Osteoblast (primary cell): ENCODE results near the gene FRAT1. TPM values are rescaled to one million over a fixed set of nuclear protein-coding genes. Genes with fewer than 3 reads are reported as not detected.

Experiments used
- DNase-seq: peaks from one replicate; pipeline ENCODE4 v3.0.0; 2011; ENCODE audit warnings: low spot score, mixed read lengths; ENCODE audit not compliant: insufficient read length; ENCODE audit errors: missing footprints
- H2AFZ ChIP-seq: 2 replicates; pipeline ENCODE4 v1.6.0; 2011; ENCODE audit warnings: mild to moderate bottlenecking, low read length
- H3K27ac ChIP-seq: 2 replicates; pipeline ENCODE4 v1.5.1; 2011; ENCODE audit warnings: mild to moderate bottlenecking, low read depth, low read length, moderate library complexity
- H3K27me3 ChIP-seq: 2 replicates; pipeline ENCODE4 v1.6.0; 2012; ENCODE audit warnings: mild to moderate bottlenecking, control low read depth, inconsistent platforms, low read length, moderate library complexity; ENCODE audit not compliant: insufficient read depth
- H3K36me3 ChIP-seq: 2 replicates; pipeline ENCODE4 v1.5.1; 2011; ENCODE audit warnings: mild to moderate bottlenecking, low read length, control low read depth, moderate library complexity; ENCODE audit not compliant: insufficient read depth
- H3K4me1 ChIP-seq: 2 replicates; pipeline ENCODE4 v1.5.1; 2011; ENCODE audit warnings: mild to moderate bottlenecking, low read length, control low read depth, moderate library complexity; ENCODE audit not compliant: insufficient read depth
- H3K4me2 ChIP-seq: 2 replicates; pipeline ENCODE4 v1.6.0; 2011; ENCODE audit warnings: mild to moderate bottlenecking, low read length; ENCODE audit not compliant: insufficient read depth
- H3K4me3 ChIP-seq: fragments of 200-600 bp; sonication (generic); 3 replicates; pipeline ENCODE4 v1.5.1; 2012; ENCODE audit warnings: mild to moderate bottlenecking, low read length, inconsistent platforms; ENCODE audit not compliant: insufficient read depth
- H3K79me2 ChIP-seq: 2 replicates; pipeline ENCODE4 v1.6.0; 2012; ENCODE audit warnings: mild to moderate bottlenecking, low read length, control low read depth, inconsistent platforms; ENCODE audit not compliant: insufficient read depth
- H3K9me3 ChIP-seq: 2 replicates; pipeline ENCODE4 v1.5.1; 2011; ENCODE audit warnings: low read depth, low read length, control low read depth
- H4K20me1 ChIP-seq: 2 replicates; pipeline ENCODE4 v1.6.0; 2012; ENCODE audit warnings: mild to moderate bottlenecking, low read length, control low read depth; ENCODE audit not compliant: insufficient read depth
- CTCF ChIP-seq: IDR thresholded peaks from 2 replicates; pipeline ENCODE4 v1.5.1; 2011; ENCODE audit warnings: mild to moderate bottlenecking, low read depth, low read length, moderate library complexity; ENCODE audit errors: extremely low read depth
- small RNA-seq: library from RNA; depleted of rRNA; stranded (forward); fragments of <200 nt; gene quantifications from one replicate; pipeline ENCODE3, GENCODE V24; 2012
- total RNA-seq: library from RNA; depleted of rRNA; stranded (reverse); fragments of >200 nt; gene quantifications from 2 replicates; pipeline ENCODE4 v1.2.3, GENCODE V29; 2012

FRAT1 gene
- total RNA-seq, 1 donor = 3.3 TPM

- H3K79me2 ChIP-seq = no peaks in the 10 kb centered on the region
- H3K4me3 ChIP-seq = no peak overlapping the region
- H3K4me2 ChIP-seq = no peak overlapping the region
- no peaks in the 10 kb centered on the region for H4K20me1 ChIP-seq
- no peak overlapping the region for H2AFZ ChIP-seq
- peaks cover 29% of the 10 kb centered on the region for H3K36me3 ChIP-seq
- DNase-seq = peak; percentile 79
- TF ChIP-seq CTCF = no peak
- no peak overlapping the region for H3K27ac ChIP-seq
- H3K4me1 ChIP-seq = no peaks in the 10 kb centered on the region
- no peaks in the 10 kb centered on the region for H3K27me3 ChIP-seq
- H3K9me3 ChIP-seq = no peaks in the 10 kb centered on the region
Observed at GRCh38 chr10:97367126-97367649, 48.1 kb downstream of the FRAT1 start.

Small RNA genes within 50 kb of the gene (small RNA-seq; reads per million reads assigned to genes)
- gene RF00017 = not detected

Other genes starting within 250 kb of the FRAT1 start
- gene SLIT1, start 133.3 kb upstream of the FRAT1 start, total RNA-seq = under 0.01 TPM in 1 of 2 replicates, not detected in the other
- gene ARHGAP19, start 26.6 kb upstream of the FRAT1 start, total RNA-seq = 7.7 and 8.7 TPM in 2 replicates
- 8.0 and 9.4 TPM in 2 replicates for gene FRAT2, start 15.5 kb downstream of the FRAT1 start, total RNA-seq
- gene RRP12, start 82.1 kb downstream of the FRAT1 start, total RNA-seq = 15.0 and 15.9 TPM in 2 replicates
- gene PGAM1, start 106.9 kb downstream of the FRAT1 start, total RNA-seq = 256 and 330 TPM in 2 replicates
- 40.2 and 47.4 TPM in 2 replicates for gene EXOSC1, start 126.7 kb downstream of the FRAT1 start, total RNA-seq
- gene ZDHHC16, start 126.9 kb downstream of the FRAT1 start, total RNA-seq = 39.8 and 45.1 TPM in 2 replicates
- 60.4 and 63.0 TPM in 2 replicates for gene MMS19, start 179.2 kb downstream of the FRAT1 start, total RNA-seq
- 29.0 and 32.7 TPM in 2 replicates for gene UBTD1, start 179.7 kb downstream of the FRAT1 start, total RNA-seq